CD4-positive, alpha-beta T cell treated with Interleukin-12 subunit alpha and Interleukin-12 subunit beta, for 1 hour (primary cell): ENCODE results near the gene PKDREJ.
"Not testable (repeated sequence)": the region's sequence is repeated elsewhere in the genome, so short reads cannot be mapped to it uniquely, and the experiment has no call there.

Source experiments
- DNase-seq: peaks from one replicate; pipeline ENCODE4 v3.0.0-alpha.2; 2020

PKDREJ gene

DNA sequence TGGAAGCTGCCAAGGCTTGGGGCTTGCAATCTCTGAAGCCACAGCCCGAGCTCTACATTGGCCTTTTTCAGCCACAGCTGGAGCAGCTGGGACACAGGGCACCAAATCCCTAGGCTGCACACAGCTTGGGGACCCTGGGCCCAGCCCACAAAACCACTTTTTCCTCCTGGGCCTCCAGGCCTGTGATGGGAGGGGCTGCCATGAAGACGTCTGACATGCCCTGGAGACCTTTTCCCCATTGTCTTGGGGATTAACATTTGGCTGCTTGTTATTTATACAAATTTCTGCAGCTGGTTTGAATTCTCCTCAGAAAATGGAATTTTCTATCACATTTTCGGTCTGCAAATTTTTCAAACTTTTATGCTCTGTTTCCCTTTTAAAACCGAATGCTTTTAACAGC is 2.5 kb upstream of the PKDREJ start:
- not testable (repeated sequence) for DNase-seq

DNA sequence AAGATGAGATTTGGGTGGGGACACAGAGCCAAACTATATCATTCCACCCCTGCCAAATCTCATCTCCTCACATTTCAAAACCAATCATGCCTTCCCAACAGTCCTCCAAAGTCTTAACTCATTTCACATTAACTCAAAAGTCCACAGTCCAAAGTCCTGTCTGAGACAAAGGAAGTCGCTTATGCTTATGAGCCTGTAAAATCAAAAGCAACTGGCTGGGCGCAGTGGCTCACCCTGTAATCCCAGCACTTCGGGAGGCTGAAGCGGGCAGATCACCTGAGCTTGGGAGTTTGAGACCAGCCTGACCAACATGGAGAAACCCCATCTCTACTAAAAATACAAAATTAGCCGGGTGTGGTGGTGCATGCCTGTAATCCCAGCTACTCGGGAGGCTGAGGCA is 1.4 kb upstream of the PKDREJ start:
- not testable (repeated sequence) for DNase-seq

DNA sequence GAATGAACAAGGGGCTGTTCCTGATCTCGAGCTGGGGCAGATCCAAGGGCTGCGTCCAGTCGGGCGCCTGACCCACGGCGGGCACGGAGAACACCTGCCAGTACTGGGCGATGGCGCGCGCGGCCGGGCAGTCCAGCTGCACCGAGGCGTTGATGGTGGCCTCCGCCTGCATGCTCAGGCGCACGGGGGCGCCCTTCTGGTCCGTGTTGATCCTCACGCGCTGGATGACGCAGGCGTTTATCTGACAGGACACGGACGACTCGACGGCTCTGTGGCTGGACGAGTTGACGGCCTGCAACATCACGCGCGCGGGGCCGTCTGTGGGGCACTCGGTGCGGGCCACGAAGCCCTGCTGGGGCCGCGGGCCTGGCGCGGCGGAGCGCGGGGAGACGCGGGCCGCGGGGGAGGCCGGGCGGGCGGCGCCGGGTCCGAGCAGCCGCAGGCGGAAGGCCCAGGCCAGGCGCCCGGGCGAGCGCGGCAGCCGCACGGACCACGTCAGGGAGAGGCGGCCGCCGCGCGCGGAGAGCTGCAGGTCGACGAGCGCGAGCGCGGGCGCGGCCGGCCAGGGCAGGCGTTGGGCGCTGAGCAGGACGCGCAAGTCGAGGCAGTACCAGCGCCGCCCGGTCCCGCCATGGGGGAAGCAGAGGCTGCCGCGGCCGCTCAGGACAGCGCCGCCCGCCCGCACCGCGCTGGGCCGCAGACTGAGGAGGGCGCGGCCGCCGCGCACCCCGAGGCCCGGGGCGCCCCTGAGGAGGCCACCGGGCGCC is 511 bp downstream of the PKDREJ start:
- peak; percentile 45 for DNase-seq

DNA sequence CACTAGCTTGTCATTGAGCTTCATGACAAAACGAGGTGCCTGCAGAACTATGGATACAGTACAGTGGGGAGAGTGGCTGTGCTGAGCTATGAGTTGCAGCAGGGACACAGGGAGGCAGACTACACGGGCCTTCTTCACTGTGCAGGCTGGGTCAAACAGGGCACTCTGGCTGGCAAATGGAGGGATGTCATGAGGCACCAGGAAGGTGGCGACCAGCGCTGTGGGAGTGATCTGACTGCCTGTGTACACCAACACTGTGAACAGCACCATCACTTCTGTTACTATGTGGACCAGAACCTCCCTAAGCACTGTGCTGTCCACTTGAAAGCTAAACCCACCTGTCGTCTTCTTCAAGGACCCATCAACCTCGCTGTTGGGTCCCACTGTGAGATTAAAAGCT is 3.1 kb downstream of the PKDREJ start:
- DNase-seq = no peak

DNA sequence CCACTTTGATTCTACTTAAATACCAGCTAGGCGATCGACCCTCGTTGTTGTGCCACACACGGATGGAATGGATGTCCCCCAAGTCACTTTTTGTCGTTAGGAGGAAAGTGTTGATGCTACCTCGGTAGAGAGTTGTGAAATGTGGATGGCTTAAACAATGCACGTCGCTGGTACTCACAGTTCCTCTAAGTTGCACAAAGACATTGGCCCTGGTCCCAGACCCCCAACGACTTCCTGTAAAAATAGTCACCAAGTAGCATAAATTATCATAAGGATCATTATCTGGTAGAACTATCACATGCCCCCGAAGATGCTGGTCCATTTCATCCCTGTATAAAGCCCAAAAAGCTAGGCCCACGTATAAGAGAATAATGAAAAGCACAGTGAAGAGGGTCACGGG is 3.8 kb downstream of the PKDREJ start:
- DNase-seq = no peak

DNA sequence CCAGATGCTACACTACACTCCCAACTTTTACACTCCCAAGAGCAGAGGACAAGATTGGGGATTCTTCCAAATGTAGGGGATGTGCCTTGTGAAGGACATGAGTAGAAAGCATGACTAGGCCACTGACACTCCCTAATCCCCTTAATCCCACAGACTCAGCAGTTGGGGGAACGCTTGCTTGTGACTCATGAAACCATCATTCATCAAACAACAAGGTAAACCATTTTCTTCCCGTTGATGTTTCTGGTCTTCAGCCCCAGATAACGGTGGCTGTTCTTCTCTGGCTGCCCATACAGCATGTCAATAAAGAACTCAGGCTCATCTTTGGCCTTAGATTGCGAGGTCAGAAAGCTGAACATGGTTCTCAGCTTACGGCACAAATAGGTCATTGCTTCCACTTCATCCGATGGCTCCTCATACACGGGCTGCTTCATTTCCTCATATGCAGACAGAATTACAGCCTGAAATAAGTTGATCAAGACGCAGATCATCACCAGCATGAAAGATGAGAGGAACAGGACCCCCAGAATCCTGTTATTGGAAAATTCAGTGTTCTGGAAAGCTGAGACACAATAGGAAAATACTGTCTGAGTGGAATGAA is 6.7 kb downstream of the PKDREJ start:
- no peak for DNase-seq

DNA sequence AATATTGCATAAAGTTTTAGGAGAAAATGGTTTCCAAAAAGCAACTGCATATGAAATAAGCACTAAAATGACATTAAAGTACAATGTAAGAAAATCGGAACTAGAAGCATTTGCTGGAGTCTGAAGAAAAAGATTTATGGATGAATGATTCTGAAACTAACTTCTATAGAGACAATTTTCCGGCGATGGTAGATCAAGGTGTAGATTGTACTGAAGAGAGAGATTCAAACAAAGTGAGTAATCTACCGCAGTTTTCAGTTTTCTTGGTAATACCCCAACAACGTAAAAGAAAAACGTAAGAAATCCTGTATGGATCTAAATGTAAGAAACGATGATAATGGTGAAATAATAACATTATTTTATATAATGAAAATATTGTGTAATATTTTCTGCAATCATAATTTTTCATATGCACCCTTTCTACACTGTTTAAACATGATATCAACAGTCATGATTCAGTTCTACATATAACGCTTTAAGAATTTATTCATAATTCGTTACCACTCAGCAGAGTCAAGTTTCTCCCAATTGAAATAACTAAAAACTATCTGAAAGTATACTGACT is 11.2 kb downstream of the PKDREJ start:
- DNase-seq = no peak

DNA sequence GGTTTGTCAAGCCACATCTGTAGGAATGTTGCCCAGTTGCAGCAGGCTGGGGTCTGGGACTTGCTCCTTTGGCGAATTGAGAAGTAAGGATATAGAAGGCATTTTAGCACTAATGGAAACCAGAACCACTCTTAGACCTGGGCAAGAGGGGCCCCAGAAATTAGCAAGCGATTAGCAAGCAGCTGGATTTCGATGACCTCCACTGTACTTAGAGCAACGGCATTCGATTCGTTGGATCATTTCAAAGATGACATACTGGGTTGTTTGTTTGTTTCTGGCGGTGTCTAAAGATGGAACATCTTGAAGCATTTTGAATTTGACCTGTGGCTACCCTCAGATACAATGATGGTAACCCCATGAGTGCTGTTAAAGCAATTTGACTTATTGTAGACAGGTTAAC is 11.9 kb downstream of the PKDREJ start:
- DNase-seq = no peak

DNA sequence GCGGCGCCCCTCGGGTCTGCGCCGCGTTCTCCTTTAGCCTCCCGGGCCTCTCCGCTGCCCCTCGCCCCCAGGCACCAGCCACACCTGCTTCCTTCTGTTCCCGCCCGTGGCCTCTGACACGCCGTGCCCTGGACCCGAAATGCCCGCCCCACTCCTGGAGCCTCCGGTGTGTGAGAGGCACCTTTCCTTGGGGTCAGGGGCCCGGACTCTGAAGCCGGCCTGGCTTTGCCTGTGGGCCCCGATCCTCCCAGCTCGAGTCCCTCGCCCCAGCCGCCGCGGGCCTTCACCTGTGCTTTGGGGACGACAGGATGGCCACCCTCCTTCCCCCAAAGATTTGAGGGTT is 12.4 kb downstream of the PKDREJ start:
- DNase-seq = no peak

DNA sequence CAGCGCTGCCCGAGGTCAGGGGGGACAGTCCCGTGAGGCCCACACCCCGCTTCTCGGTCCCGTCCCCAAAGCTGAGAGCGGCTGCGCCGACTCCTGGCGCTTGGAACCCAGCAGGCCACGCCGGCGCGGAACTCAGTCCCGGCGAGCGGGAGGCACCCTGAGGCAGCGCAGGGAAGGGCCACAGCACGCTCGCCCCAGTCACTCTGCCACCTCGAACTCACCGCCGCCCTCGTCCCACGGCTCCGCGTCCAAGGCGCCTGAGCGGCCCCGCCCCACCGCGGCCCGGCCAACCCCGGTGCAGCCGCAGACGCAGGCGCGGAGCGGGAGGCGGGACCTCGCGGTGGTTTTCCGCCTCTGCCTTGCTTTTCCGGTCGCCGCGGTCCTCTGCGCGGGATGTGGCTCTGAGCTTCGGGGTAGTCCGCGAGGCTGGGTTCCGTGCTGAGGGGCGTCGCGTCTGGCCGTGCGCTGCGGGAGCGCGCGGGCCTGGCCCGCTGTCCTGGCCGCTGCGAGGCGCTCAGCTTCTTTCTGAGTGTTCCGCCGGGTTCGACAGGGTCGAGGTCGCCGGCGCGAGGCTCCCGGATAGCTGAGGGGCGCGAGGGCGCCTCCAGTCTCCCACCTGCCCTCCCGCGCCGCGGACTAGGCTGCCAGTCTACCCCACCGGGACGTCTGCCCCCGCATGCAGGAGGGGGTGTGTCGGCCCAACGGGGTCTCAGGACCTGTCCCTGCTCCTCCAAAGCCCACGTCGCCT is 12.9 kb downstream of the PKDREJ start, which contains the start of gene CDPF1:
Gene CDPF1, minus strand, starts transcription at position 259 of the 748 bp plus-strand sequence. CDS start 2,009 bp downstream, outside the sequence.
- DNase-seq = peak; percentile 91

DNA sequence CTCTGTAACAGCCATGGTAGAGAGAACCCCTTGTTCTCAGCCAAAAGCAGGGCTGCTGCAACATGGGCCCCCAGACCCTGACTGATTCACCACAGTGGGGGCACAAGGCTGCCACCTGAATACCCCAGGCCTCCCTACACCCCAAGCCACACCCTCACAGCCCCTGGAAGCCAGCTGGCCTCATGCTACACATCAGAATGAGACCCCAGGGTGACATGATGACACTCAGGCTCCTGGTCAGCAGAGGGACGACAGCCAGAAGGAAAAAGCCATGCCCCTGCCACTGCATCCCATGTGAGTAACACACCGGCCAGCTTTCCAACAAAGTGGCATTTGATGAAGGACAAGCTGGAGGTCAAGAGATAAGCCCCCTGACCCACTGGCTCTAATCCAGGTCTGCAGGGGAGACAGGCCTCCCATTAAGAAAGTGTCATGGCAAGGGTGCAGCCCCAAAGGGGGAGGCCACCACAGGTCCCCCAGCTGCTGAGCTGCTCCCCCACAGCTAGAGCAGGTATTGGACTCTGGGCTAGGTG is 15.6 kb downstream of the PKDREJ start:
- DNase-seq = no peak

DNA sequence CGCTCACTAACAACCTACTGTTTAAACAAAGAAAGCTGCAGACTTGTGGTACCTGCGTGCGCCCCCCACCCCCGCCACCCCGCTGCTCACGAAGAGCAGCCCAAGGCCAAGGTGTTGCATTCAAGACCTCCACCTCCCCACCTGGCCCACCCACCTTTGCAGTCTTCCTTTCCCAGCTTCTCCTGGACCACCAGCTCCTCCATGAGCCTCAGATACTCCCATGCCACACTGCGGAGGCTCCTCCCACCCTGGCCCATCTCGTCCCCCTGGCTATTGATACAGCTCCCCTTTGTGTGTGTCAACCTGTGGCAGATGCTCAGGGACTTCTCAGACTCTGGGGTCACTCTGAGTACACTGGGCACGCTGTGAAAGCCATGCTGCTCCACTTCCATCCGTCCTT is 17.0 kb downstream of the PKDREJ start:
- DNase-seq = no peak

DNA sequence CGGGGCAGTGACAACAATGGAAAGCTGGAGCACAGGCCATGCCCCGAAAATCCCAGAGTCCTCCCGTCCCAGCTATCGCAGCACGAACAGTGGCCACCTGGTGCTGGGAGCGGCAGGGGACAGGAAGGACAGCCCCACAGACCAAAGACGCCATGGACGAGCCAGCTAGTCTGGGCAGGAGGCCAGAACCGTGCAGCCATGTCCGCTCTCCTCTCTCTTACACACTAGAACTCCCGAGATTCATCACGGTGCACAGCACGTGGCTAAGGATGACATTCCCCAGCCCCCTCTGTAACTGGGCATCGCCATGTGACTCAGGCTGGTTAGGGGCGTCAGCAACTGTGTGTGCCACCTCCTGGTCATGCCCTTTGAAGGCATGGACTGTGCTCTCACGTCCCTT is 17.6 kb downstream of the PKDREJ start:
- DNase-seq = no peak

DNA sequence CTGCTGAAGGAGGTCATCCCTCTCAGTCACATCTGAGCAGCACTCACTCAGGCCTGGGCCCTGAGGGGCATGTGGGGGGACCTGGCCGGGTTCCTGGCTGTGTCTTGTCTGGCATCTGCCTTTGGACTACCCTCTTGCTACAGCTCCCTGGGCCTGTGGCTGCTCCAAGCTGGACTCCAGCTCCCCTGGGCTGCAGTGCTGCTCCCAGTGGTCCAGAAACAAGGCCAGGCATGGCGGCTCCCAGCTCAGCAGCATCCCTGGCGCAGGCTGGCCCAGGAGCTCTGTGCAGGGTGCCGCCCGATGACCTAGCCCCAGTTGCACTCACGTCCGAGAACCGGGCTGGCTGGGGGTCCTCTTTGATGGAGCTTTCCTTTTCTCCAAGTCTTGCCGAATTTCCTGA is 18.4 kb downstream of the PKDREJ start:
- DNase-seq = no peak

DNA sequence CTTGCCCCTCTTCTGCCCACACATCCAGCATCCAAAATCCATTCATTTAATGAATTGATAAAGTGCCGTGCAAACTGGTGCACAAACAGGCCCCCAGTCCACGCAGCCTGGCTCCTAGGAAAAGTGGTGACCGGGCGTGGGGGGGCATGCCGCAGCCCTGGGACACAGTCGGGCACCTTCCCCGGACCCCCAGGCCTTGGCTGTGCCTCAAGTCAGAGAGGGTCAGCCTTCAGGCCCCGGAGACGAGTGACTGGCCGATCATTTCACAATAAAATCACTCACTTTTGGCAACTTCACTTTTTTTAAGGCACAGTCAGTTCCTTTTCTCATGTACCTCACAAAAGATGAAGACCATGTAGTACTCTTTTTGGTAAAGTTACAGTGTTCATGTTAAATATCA is 21.1 kb downstream of the PKDREJ start:
- DNase-seq = no peak

DNA sequence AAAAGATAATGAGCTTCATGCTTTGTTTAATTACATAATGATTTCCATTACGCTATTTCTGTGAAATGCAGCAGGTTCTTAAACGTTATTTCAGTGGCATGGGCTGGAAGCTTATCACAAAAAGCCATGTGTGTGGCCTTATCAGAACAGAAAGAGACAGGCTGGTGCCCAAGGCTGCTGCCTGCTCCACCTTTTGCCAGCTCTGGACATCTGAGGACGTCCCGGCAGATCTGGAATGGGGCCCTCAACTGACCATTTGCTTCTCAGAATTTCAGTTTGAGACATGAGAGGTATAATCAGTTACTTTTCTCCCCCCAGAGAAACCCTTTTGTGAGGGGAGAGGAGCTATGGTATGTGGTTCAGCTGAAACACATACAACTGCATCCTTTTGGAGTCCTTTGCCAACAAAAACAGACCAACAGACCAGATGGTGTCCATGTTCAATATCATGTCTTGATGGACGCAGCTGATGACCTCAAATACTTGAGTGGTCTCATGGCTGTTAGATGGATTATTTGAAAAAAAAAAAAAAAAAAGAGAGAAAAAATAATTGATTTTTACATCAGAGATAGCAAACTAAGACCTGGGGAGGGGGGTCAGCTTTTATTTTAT is 21.6 kb downstream of the PKDREJ start:
- DNase-seq = no peak

DNA sequence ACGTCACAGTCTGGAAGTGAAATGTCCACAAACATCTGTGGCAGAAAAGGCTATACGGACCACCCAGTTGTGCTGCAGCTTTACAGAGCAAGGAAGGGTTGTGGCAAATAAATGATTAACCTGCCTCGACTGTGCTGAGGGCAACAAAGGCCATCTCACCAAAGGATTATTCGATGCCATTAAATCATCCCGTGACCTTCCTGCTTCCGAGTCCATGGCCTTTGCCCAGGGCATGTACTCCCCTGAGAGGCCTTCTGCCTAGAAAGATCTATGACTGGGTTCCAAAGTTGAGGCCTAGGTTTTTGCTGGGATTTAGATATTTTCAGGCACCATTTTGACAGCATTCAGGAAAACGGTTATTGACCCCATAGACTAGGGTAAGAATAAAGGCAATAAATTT is 22.2 kb downstream of the PKDREJ start:
- no peak for DNase-seq

DNA sequence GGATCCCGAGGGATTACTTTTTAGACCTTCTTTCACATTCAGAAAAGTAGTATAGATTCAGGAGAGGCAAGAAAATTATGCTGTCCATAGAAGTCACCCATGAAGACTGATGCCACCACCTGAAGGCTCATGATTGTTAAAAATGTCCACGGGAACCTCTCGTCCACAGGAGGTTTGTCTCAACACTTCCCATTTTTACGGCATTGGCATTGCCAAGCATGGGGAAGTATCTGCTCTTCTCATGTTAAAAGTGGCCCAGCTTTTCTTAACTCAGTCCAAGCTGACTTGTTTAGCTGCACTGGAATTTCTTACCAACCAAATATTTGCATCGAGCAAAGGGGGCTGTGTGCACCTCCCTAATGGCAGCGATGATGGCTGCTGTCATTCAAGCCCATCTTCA is 22.6 kb downstream of the PKDREJ start:
- no peak for DNase-seq

DNA sequence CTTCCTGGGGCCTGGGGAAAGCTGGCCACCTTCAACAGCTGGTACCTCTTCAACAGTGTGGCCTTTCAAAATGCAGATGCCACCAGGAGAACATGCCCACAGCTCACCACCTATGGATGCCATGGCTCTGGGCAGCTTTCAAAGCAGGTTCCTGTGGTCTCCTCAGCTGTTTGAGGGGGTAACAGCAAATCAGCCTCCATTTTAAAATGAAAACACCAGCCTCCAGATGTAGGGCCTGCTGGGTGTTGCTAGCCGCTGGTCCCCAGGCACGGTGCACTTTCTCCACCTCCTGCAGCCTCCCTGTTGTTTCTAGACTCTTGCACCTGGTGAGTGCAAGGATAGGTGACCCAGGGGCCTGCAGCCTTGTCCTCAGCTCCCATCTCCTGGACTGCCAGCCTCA is 23.1 kb downstream of the PKDREJ start:
- DNase-seq = no peak

DNA sequence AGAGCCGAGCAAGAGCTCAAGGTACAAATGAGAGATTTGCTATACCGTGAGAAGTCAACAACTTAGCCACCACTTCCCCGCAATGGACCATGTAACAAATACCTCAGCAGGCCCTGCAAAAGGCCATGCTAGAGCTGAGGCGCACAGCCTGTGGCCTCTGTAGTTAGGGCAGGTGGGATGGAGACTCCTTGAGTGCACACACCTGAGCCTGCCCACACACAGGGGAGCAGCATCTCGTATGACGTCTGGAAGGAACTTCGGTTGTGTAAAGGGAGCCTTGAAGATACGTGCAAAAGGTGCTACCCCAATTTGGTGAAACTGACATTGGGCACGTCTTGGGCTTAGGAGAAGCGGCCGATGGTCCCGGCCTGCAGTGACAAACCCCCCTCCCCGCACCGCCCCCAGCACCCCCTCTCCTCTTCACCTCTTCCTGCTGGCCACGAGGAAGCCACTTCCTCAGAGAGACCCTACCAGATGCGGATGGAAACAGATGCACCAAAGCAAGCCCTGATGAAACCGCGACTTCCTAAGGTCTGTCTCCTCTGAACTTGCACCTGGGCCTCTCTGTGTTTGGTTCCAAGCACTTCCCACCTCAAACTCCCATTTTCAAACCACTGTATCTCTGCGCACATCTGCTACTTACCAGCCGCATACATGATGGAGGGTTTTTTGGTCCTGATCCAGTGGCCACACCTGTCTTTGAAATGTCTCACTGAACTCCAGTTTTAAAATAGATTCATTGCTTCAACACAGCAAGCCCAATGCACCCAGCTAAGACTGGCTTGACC is 23.7 kb downstream of the PKDREJ start:
- DNase-seq = no peak

DNA sequence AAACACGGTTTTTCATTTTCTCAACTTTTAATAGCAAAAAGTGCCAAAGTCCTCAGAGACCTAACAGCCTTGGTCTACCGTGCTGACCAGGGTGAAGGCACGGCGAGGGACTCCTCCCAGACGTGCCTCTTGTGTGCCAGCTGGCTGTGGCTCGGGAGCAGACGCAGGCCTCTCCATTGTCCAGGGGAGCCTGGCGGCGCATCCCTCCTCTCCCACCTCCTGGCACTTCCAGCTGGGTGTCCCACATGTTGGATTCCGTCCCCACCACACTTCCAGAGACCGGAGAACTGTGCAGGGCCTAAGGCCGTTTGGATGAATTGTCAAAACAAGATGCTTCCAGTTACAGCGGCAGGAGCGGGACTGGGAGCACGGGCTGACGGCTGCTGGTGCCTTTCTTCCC is 24.6 kb downstream of the PKDREJ start:
- DNase-seq = no peak

DNA sequence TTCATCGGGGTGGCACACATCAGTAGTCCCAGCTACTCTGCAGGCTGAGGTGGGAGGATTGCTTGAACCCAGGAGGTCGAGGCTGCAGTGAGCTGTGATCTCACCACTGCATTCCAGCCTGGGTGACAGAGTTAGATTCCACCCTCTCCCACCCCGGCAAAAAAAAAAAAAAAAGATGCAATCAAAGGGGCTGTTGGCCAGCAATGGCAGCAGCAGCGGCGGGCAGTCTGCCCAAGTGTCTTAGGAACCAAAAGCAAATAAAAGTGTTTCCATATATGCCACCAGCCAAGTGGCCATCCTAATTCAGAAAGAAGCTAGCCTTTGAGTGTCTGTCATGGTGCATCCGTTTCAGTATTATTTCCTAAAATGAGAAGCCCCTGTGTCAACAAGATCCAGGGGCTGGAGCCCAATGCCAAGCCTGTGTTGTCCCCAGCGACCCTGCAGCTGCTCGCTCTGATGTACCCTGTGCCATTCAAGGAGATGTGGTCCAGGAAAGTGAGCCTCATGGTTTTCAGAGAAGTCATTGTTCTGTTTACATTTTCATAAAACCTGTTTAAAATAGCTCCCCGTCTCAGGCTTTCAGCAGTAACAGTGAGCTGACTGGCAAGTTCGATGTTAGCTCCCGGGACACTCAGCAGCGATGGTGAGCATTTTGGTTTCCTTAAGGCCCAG is 25.6 kb downstream of the PKDREJ start:
- no peak for DNase-seq
